IPS DF 6.9 (cell line): ENCODE data around the gene EML4.

Source experiments
- DNase-seq: peaks from one replicate; pipeline ENCODE4 v3.0.0-alpha.2; 2013; ENCODE audit warnings: low read depth, low spot score
- H3K27ac ChIP-seq: one replicate; pipeline ENCODE4 v1.5.1; 2013; ENCODE audit warnings: low read length, control low read depth
- H3K27me3 ChIP-seq: 2 replicates; pipeline ENCODE4 v1.6.1; 2013; ENCODE audit warnings: mild to moderate bottlenecking, low read length; ENCODE audit not compliant: control insufficient read depth, insufficient read depth
- H3K36me3 ChIP-seq: 2 replicates; pipeline ENCODE4 v1.6.1; 2013; ENCODE audit warnings: low read length; ENCODE audit not compliant: control insufficient read depth, insufficient read depth
- H3K4me1 ChIP-seq: 2 replicates; pipeline ENCODE4 v1.6.1; 2013; ENCODE audit warnings: low read length; ENCODE audit not compliant: control insufficient read depth, insufficient read depth
- H3K4me3 ChIP-seq: 2 replicates; pipeline ENCODE4 v1.5.1; 2013; ENCODE audit warnings: mild to moderate bottlenecking, low read length
- H3K9me3 ChIP-seq: 2 replicates; pipeline ENCODE4 v1.6.1; 2013; ENCODE audit warnings: low read length, inconsistent platforms; ENCODE audit not compliant: control insufficient read depth, insufficient read depth
- WGBS: extraction: QIAGEN DNeasy Blood & Tissue Kit; methylation state at CpG from one replicate; pipeline ENCODE4 v1.1.7; 2013; ENCODE audit warnings: mixed read lengths, missing lambda C conversion rate; ENCODE audit not compliant: insufficient read length, insufficient coverage; 5-methylcytosine and 5-hydroxymethylcytosine counted together

Gene EML4

DNA sequence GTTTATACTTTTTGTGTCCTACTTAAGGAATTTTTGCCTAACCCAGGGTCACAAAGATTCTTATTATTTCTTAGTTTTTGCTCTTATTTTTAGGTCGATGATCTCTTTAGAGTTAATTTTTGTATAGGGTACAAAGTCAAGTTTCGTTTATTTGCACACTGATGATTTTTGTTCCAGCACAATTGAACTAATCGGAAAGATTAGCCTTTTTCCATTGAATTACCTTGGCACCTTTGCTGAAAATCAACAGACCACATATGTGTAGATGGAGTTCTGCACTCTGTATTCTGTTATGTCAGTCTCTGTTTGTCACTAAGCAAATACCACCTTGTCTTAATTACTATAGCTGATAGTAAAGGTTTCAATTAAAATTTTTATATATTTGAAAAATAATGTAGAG lies 18.7 kb downstream of the EML4 start:
- no peak overlapping the region for H3K4me3 ChIP-seq
- H3K4me1 ChIP-seq = no peaks in the 10 kb centered on the region
- DNase-seq = no peak
- H3K27ac ChIP-seq = no peak overlapping the region
- H3K9me3 ChIP-seq = no peaks in the 10 kb centered on the region
- no CpG with 5 or more reads among the region's 3 CpGs for WGBS
- H3K27me3 ChIP-seq = no peaks in the 10 kb centered on the region
- H3K36me3 ChIP-seq = no peaks in the 10 kb centered on the region

DNA sequence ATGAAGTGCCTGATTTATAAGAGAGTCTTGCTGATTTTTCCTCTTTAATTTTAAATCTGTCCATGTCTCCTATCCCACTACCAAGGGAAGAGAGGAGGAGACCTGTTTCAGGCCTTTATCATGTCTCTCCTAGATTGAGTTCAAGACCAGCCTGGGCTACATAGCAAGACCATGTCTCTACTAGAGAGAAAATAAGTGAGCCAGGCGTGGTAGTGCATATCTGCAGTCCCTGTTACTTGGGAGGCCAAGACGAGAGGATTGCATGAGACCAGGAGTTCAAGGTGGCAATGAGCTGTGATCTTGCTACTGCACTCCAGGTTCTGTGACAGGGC lies 20.0 kb downstream of the EML4 start:
- DNase-seq = no peak
- no peak overlapping the region for H3K4me3 ChIP-seq
- H3K9me3 ChIP-seq = no peaks in the 10 kb centered on the region
- no peaks in the 10 kb centered on the region for H3K36me3 ChIP-seq
- no peak overlapping the region for H3K27ac ChIP-seq
- no peaks in the 10 kb centered on the region for H3K4me1 ChIP-seq
- WGBS = no CpG with 5 or more reads among the region's 2 CpGs
- no peaks in the 10 kb centered on the region for H3K27me3 ChIP-seq

DNA sequence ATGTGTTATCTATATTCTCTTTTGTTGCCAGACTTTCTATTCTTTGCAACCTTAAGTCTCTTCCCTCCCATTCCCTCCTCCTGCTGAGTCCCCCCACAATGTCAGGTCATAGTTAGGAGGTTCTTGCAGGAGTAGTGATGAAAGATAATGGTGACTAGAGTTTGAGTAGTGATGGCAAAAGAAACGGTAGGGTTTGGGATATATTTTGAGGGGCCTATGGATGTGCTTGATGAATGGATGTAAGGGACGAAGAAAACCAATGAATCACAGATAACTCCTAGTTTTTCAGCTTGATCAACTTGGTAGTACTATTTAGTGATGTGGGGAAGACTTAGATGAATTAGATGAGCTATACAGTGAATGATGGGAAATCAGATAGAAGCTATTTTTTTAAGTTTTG lies 21.0 kb downstream of the EML4 start:
- DNase-seq = no peak
- WGBS = 100% methylated on average over 1 of the region's 2 CpGs
- no peaks in the 10 kb centered on the region for H3K9me3 ChIP-seq
- no peaks in the 10 kb centered on the region for H3K27me3 ChIP-seq
- H3K4me3 ChIP-seq = no peak overlapping the region
- no peaks in the 10 kb centered on the region for H3K36me3 ChIP-seq
- H3K27ac ChIP-seq = no peak overlapping the region
- H3K4me1 ChIP-seq = no peaks in the 10 kb centered on the region

DNA sequence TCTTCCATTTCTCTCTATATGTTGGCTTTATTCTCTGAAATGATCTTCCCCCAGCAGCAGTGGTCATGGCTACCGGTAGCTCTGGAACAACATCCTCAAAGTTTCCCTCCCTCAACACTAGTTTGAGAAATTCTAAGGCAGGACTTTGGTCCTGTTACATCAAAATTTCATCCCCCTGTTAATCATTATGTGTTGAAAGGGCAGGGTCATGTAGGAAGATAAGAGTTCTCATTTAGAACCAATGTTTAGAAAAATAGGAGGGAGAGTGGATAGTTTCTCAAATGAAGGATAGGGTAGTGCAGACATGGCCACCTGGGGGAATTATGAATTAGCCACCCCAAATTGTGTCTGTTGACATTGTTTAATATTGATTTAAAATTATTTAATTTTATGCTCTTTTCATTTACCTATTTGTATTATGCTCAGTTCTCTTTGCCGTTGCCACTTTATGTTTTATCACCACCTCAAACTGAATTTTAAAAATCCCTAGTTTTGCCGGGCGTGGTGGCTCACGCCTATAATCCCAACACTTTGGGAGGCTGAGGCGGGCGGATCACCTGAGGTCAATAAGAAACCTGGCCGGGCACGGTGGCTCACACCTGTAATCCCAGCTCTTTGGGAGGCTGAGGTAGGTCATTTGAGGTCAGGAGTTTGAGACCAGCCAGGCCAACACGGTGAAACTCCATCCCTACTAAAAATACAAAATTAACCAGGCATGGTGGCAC lies 22.3 kb downstream of the EML4 start:
- Histone ChIP-seq H3K4me1 (peaks cover under 1% of the 10 kb centered on the region; the same call in 1 of the 2 replicates), H3K27ac (no peak overlapping the region), H3K9me3 (no peaks in the 10 kb centered on the region), H3K4me3 (no peak overlapping the region), H3K36me3 (no peaks in the 10 kb centered on the region), H3K27me3 (no peaks in the 10 kb centered on the region)
- no peak for DNase-seq
- WGBS = no CpG with 5 or more reads among the region's 10 CpGs

DNA sequence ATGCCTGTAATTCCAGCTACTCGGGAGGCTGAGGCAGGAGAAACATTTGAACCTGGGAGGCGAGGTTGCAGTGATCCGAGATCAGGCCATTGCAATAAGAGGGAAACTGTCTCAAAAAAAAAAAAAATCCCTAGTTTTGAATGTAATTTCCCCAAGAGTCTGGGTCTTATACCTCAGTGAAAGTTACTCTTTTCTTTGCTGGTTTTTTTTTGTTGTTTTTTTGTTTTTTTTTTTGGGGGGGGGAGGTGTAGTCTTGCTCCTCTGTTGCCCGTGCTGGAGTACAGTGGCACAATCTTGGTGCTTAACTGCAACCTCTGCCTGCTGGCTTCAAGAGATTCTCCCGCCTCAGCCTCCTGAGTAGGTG lies 22.8 kb downstream of the EML4 start:
- no peak overlapping the region for H3K4me3 ChIP-seq
- peaks cover 1% of the 10 kb centered on the region; the same call in 1 of the 2 replicates for H3K4me1 ChIP-seq
- H3K9me3 ChIP-seq = no peaks in the 10 kb centered on the region
- no peak overlapping the region for H3K27ac ChIP-seq
- H3K36me3 ChIP-seq = no peaks in the 10 kb centered on the region
- no peak for DNase-seq
- no CpG with 5 or more reads among the region's 5 CpGs for WGBS
- no peaks in the 10 kb centered on the region for H3K27me3 ChIP-seq

DNA sequence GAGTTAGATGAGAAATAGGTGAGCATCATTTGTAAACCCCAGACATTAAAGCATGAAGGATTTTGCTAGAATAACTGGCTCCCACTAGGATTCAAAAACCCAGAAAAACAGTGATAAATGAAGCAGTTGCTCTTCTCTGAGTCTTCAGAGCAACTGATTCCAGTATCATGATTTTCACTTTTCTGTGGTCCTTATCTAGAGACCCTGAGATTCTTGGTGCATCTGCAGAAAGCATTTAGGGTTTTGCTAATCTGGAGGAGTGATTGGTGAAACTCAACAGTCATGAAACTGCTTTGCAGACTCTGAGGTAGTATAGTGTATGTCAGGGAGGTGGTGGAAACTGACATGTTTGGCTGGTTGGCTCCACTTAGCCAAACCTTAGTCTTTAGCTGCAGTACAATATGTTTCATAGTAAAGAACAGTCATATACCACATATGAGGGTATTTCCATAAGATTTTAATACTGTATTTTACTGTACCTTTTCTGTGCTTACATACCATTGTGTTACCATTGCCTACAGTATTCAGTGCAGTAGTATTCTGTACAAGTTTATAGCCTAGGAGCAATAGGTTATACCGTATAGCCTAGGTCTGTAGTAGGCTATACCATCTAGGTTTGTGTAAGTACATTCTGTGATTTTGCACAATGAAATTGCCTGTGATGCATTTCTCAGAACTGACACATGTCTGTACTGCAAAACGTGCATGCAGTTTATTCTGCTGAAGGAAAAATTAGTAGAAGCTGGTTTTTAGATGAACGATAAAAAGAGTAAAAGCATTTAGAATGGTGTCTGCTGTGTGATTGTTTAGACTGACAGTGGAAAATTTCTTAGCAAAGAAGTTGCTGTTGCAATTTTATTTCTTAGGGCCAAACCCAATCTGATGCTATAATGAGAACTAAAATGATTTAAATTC lies 23.8 kb downstream of the EML4 start:
- H3K27ac ChIP-seq = no peak overlapping the region
- H3K27me3 ChIP-seq = no peaks in the 10 kb centered on the region
- no peaks in the 10 kb centered on the region for H3K36me3 ChIP-seq
- no peak for DNase-seq
- H3K4me1 ChIP-seq = peaks cover 1% of the 10 kb centered on the region; the same call in 1 of the 2 replicates
- H3K9me3 ChIP-seq = no peaks in the 10 kb centered on the region
- no CpG with 5 or more reads among the region's 3 CpGs for WGBS
- H3K4me3 ChIP-seq = no peak overlapping the region

DNA sequence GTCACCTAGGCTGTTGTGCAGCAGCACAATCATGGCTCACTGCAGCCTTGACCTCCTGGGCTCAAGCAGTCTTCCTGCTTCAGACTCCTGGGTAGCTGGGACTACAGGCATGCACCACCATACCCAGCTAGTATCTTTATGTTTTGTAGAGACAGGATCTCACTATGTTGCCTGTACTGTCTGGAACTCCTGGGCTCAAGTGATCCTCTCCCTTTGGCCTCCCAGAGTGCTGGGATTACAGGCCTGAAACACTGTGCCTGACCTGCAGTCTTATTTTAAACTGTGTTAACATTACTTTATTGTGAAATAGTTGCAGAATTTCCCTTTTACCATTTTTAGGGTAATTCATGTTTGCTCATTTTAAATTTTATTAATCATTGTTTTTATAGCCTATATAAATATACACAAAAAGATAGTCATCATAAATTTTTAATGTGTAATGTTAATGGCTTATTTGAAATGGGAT lies 24.6 kb downstream of the EML4 start:
- Histone ChIP-seq H3K4me1 (peaks cover 1% of the 10 kb centered on the region; the same call in 1 of the 2 replicates), H3K36me3 (no peaks in the 10 kb centered on the region), H3K27ac (no peak overlapping the region), H3K9me3 (no peaks in the 10 kb centered on the region), H3K4me3 (no peak overlapping the region), H3K27me3 (no peaks in the 10 kb centered on the region)
- DNase-seq = no peak

DNA sequence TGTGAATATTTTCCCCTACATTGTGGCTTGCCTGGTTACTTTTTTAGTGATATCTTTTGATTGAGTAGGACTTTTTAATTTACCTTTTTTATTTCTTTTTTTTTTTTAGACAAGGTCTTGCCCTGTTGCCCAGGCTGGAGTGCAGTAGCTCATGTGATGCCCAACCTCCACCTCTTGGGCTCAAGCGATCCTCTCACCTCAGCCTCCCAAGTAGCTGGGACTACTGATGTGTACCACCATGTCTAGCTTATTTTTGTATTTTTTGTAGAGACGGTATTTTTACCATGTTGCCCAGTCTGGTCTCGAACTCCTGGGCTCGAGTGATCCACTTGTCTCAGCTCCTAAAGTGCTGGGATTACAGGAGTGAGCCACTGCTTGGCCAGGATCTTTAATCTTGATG lies 25.3 kb downstream of the EML4 start:
- no peak for DNase-seq
- Histone ChIP-seq H3K36me3 (no peaks in the 10 kb centered on the region), H3K9me3 (no peaks in the 10 kb centered on the region), H3K4me1 (peaks cover 1% of the 10 kb centered on the region; the same call in 1 of the 2 replicates), H3K4me3 (no peak overlapping the region), H3K27ac (no peak overlapping the region), H3K27me3 (no peaks in the 10 kb centered on the region)
- no CpG with 5 or more reads among the region's 4 CpGs for WGBS

DNA sequence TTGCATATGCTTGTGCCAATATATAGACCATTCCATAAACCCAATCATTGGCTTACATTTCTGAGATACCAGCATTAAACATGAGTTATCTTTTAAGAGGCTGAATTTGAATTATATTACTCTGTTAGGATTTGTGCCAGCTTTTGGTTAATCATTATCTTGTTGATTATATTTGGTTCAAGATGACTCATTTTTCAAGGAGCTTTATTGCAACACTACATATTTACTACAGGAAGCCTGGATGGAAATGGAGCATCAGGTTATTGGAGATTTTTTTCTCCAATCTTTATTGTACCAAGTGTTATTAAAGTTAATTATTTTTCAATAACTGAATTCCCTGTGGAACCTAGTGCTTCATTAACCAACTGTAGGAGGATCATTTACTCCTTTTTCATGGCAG lies 26.4 kb downstream of the EML4 start:
- Histone ChIP-seq H3K36me3 (no peaks in the 10 kb centered on the region), H3K27ac (no peak overlapping the region), H3K27me3 (no peaks in the 10 kb centered on the region), H3K9me3 (no peaks in the 10 kb centered on the region), H3K4me1 (peaks cover 1% of the 10 kb centered on the region; the same call in 1 of the 2 replicates), H3K4me3 (no peak overlapping the region)
- DNase-seq = no peak

DNA sequence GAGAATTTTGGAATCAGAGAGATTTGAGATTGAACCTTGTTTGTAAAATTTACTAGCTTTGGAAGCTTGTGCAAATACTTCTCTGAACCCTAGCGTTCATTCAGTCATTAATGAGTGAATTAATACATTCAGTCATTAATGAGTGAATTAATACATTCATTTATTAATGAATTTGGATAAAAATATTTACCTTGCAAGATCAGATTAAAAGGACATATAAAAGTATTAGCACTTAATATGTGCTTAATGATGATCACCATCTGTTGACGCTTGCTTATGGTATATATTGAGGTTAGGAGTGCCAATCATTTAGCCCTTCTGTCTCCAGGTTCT lies 26.9 kb downstream of the EML4 start:
- no peak overlapping the region for H3K4me3 ChIP-seq
- WGBS = no CpG with 5 or more reads among the region's 2 CpGs
- H3K36me3 ChIP-seq = no peaks in the 10 kb centered on the region
- H3K27ac ChIP-seq = no peak overlapping the region
- H3K4me1 ChIP-seq = peaks cover 1% of the 10 kb centered on the region; the same call in 1 of the 2 replicates
- DNase-seq = no peak
- no peaks in the 10 kb centered on the region for H3K9me3 ChIP-seq
- no peaks in the 10 kb centered on the region for H3K27me3 ChIP-seq
